Activated CD8-positive, alpha-beta memory T cell treated with anti-CD3 and anti-CD28 coated beads for 1 hour (primary cell): Measurements from ENCODE around the gene OSTF1.

Experiments used
- DNase-seq, 2 donors: peaks; one replicate each; pipeline ENCODE4 v3.0.0-alpha.2; 2020; ENCODE audit warnings: low read depth in 1 of 2; ENCODE audit errors: extremely low read depth in 1 of 2

Gene OSTF1

DNA sequence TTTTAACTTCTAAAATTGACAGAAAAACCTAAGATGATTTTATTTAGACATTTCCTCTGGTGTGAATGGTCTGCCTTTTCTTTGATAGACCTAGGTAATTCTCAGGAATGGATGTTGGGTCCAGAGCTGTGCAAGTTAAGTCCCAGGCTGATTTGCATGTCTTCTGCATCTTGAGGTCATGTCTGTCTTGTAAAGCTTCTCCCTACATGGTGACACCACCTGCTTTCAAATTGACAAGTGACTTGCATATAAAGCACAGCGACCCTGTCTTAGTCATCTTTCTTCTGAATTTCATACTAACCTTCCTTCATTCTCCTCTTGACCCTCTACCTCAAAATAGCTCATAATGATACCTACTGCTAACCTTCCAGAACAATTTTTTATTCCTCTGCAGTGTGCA is 29.2 kb downstream of the OSTF1 start:
- DNase-seq: no peak

DNA sequence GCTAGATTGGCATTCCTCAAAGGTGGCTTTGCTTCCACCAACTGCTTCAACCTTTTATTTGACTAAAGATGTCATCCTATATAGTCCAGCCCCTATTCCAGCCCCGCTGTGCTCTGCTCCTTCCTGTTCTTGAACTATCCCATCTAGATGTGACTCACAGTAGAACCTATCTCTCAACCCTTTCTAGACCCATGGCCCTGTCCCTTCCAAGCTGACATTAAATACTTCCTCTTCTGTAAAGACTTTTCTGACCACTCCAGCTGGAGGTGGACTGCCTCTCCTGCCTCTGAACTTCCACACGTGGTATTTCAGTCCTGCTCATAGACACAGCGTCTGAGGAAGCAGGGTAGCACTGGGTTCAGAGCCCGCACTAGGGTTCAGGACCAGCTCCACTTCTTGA is 32.4 kb downstream of the OSTF1 start:
- no peak for DNase-seq

DNA sequence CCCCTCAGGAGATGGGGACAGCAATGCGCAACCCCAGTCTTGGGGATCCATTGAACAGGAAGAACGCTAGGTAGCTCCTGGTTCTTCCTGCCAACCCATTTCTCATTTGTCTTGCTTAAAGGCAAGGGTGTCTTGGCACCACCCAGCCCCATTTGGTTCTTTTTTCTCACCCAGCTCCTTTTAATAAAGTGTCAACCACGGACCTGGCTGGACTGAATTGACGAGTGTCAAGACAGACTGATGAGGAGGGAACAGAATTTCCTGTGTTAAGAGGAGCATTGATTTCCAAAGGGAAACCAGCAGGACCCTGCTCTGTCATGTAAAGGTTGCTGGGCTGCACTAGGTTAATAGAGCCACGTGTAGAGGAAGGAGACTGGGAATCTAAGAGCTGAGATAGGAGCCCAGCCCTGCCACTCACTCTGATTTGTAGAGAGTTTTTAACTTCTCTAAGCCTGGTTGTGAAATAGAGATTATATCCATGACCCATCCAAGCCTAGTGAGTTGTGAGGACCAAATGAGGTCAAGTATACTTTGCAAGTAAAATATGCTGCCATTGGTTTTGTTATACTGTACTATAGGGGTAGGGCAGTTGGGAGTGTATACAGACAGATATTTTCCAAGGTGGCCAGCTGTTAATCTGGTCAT is 33.7 kb downstream of the OSTF1 start:
- no peak for DNase-seq

DNA sequence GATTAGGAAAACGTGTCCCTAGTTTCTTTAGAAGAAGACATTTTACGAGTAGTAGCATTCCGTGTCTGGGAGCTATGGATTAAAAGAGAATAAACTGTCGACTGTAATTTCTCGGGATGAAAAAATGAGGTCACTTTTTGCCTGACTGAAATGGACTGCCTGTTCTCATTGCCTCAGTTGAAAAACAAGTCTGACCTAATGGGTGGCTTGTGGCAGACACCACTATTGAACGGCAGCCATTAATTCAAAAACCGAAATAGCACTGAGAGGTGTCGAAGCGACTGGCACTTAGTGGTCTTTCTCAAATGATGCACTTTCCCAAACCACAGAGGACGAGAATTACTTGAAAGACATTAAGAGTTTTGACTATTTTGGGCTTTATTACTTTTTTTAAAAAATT is 35.4 kb downstream of the OSTF1 start:
- no peak for DNase-seq

DNA sequence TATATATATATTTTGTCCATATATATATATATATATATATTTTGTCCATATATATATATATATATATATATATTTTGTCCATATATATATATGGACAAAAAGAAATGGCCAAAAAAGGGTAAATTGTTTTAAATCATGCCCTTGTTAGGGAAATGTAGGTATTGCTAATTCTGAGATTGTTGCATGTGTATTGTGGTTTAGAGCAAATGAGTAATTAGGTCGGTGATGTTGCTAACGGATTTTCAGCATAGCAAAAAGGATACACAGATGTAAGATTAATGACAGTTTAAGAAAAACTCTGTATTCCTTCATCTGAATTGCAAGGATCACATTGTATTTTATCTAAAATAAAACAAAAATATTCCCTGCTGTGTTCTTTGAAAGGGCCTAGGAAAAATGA is 40.2 kb downstream of the OSTF1 start:
- DNase-seq: no peak

DNA sequence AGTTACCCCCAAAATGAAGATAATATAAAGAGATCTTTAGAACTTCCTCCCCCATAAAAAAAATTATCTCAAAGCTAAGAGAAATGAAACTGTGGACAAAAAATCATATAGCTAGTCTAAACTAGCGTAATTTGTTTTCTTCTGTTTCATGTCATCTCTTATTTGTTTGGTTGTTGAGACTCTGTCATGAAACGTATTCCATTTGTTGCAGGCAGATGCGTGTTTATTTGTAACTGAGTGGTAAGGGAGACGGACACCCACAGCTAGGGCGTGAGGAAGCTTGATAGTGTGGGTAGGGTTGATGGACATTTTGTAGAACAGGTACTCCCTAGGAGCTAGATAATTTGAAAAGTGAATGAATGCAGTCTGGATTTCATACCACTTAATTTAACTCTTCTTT is 41.9 kb downstream of the OSTF1 start:
- DNase-seq: no peak

DNA sequence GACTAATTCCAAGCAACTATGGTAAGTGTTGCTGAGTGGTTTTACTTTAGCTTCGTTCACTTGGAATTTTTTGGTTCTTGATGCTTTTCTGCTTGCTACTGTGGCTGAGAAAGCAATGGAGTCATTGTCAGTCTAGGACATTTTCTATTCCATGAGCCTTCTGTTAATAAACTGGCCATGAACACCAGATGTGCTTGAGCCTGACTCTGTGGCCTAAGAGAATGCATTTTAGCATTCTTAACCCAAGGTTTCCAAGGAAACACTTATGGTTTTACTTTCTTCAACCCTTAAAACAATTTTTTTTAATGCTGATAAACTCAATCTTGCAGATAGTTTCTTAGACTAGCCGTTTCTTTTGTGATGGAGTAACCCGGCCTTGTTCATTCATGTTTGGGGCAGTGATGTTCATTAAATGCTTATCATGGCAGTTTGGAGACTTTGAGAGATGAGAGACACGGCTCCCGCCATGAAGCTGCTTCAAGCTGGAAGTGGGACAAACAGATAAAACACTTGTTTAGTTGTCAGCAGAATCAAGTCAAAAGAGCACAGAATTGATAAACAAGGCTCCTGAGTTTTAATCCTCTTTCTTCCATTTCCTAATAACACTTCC is 42.4 kb downstream of the OSTF1 start:
- DNase-seq: no peak

DNA sequence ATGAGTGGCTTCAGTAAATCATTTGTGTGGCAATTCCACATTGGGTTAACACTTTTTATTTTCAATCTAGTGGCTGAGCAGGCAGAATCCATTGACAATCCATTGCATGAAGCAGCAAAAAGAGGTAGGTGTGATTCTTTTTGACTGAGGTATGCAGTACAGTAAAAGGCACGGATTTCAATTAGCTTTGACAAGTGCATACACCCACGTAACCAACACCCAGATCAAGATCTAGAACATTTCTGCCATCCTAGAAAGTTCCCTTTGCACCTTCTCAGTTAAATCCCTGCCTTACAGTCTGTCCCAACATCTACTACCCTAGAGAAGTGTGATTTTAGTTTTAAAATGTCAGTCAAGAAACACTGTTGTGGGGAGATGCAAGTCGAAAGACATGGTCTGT is 43.4 kb downstream of the OSTF1 start:
- no peak for DNase-seq

DNA sequence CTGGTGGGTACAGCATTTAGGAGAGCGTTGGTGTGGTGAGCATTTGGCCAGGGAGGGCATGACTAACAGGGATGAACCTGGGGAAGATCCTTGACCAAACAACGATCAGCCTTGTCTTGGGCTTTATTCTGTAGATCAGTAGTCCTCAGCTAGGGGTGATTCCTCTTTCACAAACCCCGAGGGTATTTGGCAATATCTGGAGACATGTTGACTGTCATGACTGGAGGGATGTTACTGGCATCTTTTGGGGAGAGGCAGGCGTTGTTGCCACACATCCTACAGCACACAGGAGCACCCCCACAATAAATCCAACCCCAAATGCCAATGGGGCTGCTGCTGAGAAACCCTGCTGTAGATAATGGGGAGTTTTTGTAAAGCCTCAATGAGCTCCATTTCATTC is 43.9 kb downstream of the OSTF1 start:
- no peak for DNase-seq

DNA sequence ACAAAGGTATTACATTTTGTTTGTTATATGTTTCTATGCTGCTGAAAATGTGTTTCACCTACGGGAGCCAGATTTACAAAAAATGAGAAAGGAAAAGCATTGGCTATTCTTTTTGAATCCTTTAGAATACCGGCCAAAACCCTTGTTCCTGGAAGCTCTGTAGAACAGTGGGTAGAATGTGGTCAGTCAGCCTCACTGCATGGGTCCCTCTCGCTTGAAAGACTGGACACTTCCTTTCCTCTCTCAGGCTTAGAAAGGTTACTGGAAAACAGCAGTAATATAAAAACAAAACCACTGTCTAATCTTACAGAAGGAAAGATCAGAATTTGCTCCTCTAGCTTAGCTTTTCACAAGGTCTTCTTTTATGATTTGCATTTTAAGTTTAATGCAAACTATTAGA is 45.1 kb downstream of the OSTF1 start:
- DNase-seq: no peak

DNA sequence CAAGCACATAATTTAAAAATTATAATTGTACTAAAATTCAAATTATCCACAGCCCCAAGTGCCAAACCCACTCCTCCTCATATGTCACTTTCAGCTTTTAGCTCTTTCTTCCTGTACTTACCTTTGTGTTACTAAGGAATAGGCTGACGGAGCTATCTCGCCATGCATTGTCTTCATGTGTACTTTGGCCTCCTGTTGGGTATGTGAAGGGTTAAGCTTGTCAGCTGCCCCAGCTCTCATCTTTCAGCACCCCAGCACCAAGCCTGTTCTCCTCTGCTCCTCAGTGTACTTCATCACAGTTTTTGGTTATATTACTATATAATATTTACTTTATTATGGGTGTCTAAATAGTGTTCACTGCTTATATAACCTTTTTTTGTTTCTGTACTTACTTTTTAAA is 46.2 kb downstream of the OSTF1 start:
- no peak for DNase-seq

DNA sequence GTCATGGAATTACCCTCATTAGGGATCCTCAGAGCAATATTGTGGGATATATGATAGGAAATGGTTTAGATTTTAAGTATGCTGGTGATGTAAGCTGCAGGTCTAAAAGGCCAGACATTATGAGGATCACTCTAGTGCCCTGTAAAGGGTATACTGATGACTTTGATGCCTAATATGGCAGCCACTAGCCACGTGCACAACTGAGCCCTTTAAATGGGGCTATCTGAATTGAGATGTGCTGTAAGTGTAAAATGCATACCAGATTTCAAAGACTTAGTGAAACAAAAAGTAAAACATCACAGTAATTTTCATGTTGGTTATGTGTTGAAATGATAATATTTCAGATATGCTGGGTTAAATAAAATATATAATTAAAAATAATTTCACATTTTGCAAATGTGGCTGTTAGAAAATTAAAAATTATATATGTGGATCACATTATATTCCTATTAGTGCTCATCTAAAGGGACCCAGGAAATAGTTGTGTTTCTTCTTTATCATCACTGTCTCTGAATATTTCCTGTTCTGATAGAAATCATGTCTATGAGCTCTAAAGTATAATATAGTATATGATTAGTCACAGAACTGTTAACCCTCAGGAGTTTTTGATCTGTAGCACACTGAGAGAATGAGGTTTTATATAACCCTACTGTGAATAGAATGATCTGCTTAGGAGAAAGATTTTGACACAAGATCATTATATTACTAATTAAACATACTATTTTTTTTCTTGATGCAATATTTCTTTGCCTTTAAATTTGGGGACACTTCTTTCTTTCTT is 50.1 kb downstream of the OSTF1 start:
- no peak for DNase-seq

DNA sequence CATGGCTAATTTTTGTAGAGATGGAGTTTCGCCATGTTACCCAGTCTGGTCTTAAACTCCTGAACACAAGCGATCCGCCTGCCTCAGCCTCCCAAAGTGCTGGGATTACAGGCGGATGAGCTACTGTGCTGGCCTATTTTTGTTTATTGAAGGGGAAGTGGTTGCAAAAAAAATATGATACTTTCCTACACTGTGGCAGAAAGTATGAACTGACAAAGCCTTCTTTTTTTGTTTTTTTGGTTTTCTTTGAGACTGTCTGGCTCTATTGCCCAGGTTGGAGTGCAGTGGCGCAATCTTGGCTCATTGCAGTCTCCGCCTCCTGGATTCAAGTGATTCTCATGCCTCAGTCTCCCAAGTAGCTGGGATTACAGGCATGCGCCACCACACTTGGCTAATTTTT is 50.9 kb downstream of the OSTF1 start:
- DNase-seq: no peak

DNA sequence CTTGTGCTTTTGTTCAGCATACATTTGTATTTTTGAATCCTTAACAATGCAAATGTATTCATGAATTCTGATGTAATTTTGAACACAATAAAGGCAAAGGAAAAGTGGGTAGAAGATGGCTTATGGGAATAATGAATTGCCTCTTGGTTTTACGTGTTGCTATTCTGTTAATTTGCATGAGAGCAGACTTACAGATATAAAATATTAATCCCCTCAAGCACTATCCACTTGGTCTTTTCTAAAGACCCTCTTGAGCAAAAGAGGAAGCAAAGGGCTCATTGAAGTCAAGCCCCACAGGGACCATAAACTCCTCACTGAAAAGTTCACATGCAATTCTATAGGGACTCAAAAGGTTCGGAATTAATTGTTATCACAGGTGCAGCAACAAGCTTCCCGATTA is 51.9 kb downstream of the OSTF1 start:
- no peak for DNase-seq

DNA sequence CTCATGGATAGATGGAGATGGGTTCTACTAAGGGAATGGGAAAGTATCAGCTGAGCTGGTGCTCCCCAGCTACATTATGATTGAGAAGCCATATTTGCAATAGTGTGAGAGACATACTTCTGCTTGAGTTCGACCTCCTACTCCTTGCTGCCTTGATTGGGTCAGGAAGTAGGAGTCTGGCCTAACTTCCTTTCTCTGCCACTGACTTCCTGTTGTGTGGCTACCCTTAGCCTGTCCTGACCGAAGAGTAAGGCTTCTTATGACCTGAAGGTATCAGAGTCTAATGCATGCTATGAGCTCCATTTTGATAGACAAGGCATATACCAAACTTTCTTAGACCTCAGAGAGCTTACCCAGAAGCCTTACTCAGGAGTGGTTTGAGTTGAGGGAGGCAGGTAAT is 53.9 kb downstream of the OSTF1 start:
- no peak for DNase-seq

DNA sequence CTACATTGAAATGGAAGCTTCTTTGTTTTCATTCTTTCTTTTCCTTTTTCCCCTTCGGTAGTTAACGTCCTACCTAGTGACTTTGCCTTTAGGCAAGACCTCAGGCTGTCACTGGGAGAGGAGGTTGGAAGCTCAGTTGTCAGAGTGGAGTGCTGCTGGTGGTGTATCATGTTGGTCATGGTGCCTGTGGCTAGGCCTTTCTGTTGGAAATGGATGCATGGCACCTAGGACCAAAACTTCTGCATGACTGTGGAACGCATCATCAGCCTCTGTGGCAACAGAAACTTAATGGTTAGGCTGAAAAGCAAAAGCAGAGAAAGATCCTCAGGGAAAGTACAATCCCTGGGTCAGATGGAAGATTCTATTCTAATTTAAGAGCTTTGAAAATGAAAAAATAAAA is 57.9 kb downstream of the OSTF1 start:
- DNase-seq: no peak

DNA sequence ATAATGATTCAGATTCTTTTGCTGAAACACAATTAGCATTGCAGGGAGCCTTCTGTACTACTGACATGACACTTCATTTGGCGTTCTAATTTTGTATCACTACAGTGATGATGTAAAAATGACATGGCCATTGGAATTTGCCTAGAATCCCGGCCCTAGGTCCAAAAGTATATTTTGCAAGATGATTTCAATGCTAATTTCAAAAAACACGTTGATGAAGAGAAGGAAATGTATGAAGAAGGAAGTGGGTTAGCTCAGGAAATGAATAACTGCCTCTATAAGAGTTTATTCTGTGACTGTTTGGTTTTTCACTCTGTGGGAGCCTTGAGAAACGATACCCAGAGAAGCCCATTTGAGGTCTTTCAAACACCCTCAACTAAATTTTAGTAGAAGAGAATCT is 59.3 kb downstream of the OSTF1 start:
- no peak for DNase-seq

DNA sequence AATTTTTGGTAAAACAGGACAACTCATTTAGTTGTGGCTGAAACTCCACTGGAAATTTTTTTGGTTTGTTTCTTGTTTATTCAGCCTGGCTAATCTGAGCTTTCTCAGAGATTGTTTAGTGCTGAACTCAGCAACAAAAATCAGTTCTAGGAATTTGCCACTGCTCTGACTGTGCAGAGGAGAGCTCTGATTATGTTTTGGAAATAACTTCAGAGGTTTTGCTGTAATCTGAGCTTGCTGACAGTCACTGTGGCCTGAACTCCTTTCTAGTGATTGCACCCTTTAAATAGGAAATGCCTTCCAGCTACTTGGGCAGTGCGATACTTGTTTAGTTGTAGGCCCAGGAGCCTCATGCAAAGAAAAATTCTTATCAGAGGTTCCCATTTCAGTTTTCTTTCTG is 60.2 kb downstream of the OSTF1 start:
- no peak for DNase-seq

DNA sequence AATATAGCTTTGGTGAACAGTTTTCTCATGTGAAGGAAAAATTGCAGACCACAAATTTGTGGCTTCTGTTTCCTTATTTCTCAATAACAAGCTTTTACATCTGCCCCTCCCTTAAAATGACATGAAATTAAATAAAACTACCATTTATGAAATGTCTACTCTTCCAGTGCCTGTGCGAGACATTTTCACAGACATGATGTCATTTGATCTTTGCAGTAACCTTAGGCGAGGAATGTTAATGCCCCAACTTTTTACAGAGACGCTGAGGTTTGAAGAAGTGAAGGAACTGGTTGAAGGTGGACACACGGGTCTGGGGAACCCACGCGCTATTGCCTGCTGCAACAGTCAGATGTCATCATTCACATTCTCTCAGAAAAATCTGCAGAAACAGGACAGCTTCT is 61.5 kb downstream of the OSTF1 start:
- no peak for DNase-seq

DNA sequence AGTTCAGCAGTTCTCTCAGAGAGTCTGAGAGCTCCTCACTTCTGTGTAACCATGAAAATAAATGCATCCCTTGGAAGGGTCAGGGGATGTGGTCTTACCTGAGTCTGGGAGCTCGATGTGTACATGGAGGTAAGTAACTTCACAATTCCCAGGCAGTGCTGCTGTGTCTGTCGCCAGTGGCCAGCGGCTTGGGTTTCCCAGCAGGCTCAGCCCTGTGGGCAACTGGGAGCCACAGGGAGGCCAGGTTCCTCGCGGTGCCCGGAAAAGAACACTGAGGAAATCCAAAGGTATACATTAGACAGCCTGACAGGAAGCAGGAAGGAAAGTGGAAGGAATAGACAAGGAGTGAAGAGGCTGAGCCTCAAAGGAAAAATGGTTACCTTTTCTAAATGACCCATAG is 62.2 kb downstream of the OSTF1 start:
- no peak for DNase-seq

DNA sequence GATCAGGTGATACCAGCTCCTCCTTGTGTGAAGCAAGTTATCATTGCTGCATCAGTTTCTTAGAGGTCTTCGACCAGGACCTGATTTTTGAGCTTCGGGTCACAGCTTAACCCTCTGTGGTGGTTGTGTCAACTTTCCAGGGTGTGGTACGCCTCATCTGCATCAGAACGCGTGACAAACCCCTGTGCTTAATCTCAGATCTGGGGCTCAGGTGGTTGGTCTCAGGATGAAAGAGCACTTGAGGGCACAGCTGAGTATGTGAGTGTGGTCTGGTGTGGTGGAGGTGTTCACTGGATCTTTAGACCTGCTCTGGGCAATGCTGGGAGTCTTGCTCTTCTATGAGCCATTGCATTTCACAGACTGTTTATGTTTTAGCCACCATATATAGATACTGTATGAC is 64.1 kb downstream of the OSTF1 start:
- peak; percentile 14 to 23 for DNase-seq

DNA sequence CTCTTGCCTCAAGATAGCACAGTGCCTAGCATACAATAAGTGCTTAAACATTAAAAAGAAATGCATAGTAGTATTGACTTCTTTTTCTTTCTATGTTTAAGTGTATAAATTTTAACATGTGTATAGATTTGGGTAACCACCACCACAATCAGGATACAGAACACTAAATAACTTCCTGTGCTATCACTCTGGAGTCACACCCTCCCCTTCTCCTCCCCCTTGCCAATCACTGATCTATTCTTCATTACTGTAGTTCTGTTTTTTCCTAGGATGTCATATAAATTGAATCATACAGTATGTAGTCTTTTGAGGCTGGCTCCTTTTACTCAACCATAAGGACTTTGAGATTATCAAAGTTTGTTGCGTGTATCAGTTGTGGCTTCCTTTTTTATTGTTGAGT is 68.5 kb downstream of the OSTF1 start:
- DNase-seq: no peak
